ENCODE results near the gene GDPD3. TPM values are rescaled to one million over a fixed set of nuclear protein-coding genes. Genes with fewer than 3 reads are reported as not detected.

The GDPD3 gene
- polyA plus RNA-seq, 1 donor (not counting 4 experiments of a cell fraction or from before 2014, with no cell fraction given): 1.1 TPM

DNA sequence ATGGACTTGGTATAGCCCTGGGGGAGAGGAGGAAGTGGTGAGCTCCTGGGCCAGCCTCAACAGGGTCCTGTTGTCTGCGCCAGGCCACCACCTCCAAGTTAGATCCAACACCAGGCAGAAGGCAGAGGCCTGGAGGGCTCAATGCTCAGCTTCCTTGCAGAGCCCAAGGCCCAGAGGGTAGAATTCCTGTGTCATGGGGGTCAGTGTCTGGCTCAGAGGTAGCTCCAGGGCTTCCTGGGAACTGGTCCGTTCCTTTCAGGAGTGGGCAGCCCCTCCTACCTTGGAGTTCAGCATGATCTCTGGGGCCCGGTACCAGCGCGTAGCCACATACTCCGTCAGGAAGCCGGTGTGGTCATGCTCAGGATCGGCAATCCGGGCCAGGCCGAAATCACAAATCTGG is 4.4 kb upstream of the GDPD3 start:
- no peak overlapping the region for H2AFZ ChIP-seq (ENCODE audit: control insufficient read depth, low read length)
- H4K20me1 ChIP-seq (ENCODE audit: control insufficient read depth, extremely low read depth, insufficient read depth, low read length): no peaks in the 10 kb centered on the region
- dilution Hi-C loops (cut with MboI; ENCODE audit: extremely low pct_ligation_motif_present, low sequenced_read_pairs): no loop called here
- peaks cover 10% of the 10 kb centered on the region for H3K4me1 ChIP-seq (ENCODE audit: control insufficient read depth, extremely low read depth, insufficient read depth, low read length)
- H3K79me2 ChIP-seq (ENCODE audit: control insufficient read depth, insufficient read depth, low read length): no peaks in the 10 kb centered on the region
- no peaks in the 10 kb centered on the region for H3K9me3 ChIP-seq (ENCODE audit: control insufficient read depth, low read depth, low read length)
- peaks cover 0 to 4% of the 10 kb centered on the region in 2 experiments for H3K36me3 ChIP-seq (ENCODE audit: control insufficient read depth in 2 of 2, extremely low read depth in 1 of 2, insufficient read depth in 2 of 2, low read length in 2 of 2)
- no peak overlapping the region for H3K9ac ChIP-seq (ENCODE audit: control insufficient read depth, extremely low read depth, insufficient read depth, low read length)
- DNase-seq (ENCODE audit: low read depth, low spot score) (no peak), FAIRE-seq (no peak)
- no peaks in the 10 kb centered on the region for H3K27me3 ChIP-seq (ENCODE audit: control insufficient read depth, extremely low read depth, insufficient read depth, low read length)
- no peak overlapping the region for H3K4me2 ChIP-seq (ENCODE audit: control insufficient read depth, extremely low read depth, insufficient read depth, low read depth, low read length)
- H3K4me3 ChIP-seq (ENCODE audit: control insufficient read depth in 2 of 3, extremely low read depth in 1 of 3, insufficient read depth in 2 of 3, low read depth in 1 of 3, low read length in 3 of 3): no peak overlapping the region
- H3K9me1 ChIP-seq (ENCODE audit: control insufficient read depth, extremely low read depth, insufficient read depth, low read length): no peaks in the 10 kb centered on the region
- H3K27ac ChIP-seq (ENCODE audit: control insufficient read depth, insufficient read depth, low read length): no peak overlapping the region
- no peak for TF ChIP-seq EZH2 (IDR thresholded peaks at IDR 0.05; ENCODE audit: low read length)
- TF ChIP-seq, protein P1, sequence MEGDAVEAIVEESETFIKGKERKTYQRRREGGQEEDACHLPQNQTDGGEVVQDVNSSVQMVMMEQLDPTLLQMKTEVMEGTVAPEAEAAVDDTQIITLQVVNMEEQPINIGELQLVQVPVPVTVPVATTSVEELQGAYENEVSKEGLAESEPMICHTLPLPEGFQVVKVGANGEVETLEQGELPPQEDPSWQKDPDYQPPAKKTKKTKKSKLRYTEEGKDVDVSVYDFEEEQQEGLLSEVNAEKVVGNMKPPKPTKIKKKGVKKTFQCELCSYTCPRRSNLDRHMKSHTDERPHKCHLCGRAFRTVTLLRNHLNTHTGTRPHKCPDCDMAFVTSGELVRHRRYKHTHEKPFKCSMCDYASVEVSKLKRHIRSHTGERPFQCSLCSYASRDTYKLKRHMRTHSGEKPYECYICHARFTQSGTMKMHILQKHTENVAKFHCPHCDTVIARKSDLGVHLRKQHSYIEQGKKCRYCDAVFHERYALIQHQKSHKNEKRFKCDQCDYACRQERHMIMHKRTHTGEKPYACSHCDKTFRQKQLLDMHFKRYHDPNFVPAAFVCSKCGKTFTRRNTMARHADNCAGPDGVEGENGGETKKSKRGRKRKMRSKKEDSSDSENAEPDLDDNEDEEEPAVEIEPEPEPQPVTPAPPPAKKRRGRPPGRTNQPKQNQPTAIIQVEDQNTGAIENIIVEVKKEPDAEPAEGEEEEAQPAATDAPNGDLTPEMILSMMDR (optimal IDR thresholded peaks at IDR 0.05 in 1 of 3, IDR thresholded peaks at IDR 0.05 in 1 of 3, conservative IDR thresholded peaks at IDR 0.05 in 1 of 3; ENCODE audit: extremely low read depth in 1 of 3, insufficient read depth in 2 of 3, low read length in 3 of 3): no peak

DNA sequence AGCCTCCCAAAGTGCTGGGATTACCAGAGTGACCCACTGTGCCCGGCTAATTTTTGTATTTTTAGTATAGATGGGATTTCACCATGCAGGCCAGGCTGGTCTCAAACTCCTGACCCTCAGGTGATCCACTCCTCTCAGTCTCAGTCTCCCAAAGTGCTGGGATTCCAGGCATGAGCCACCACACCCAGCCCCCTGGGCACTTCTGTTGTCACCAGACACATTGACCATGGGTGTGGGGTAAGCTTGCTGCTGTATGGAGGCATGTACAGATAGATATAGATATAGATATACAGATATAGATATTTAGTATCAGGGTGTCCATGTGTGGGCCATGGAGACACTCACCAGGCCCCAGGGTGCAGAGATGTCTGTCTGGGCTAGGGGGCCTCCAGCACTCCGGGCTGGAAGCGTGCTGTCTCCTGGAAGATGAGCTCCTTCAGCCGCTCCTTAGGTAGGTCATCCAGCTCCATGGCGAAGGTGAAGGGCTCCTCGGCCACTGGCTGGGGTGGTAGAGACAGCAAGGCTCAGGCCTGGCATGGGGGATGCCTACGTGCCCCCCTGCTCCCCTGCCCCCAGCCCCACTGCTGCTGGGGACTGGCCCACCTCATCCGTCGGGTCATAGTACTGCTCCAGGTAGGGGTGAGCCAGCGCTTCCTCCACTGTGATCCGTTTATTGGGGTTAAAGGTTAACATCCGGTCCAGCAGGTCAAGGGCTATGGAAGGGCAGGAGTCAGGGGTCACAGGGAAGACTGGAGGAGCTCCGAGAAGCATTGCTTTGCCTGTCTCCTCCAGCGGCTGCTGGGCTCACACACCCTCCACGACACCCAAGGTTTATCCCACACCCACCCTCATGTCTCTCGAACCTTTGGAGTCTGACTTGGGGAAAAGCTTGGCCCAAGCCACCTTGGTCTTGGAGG is 3.2 kb upstream of the GDPD3 start:
- no peak overlapping the region for H3K9ac ChIP-seq (ENCODE audit: control insufficient read depth, extremely low read depth, insufficient read depth, low read length)
- H2AFZ ChIP-seq (ENCODE audit: control insufficient read depth, low read length): no peak overlapping the region
- no peaks in the 10 kb centered on the region for H3K9me3 ChIP-seq (ENCODE audit: control insufficient read depth, low read depth, low read length)
- H3K27ac ChIP-seq (ENCODE audit: control insufficient read depth, insufficient read depth, low read length): no peak overlapping the region
- no peaks in the 10 kb centered on the region for H4K20me1 ChIP-seq (ENCODE audit: control insufficient read depth, extremely low read depth, insufficient read depth, low read length)
- TF ChIP-seq, protein P1 (optimal IDR thresholded peaks at IDR 0.05 in 1 of 3, IDR thresholded peaks at IDR 0.05 in 1 of 3, conservative IDR thresholded peaks at IDR 0.05 in 1 of 3; ENCODE audit: extremely low read depth in 1 of 3, insufficient read depth in 2 of 3, low read length in 3 of 3): no peak
- H3K4me1 ChIP-seq (ENCODE audit: control insufficient read depth, extremely low read depth, insufficient read depth, low read length): peaks cover 10% of the 10 kb centered on the region
- DNase-seq (ENCODE audit: low read depth, low spot score) (no peak), FAIRE-seq (no peak)
- H3K9me1 ChIP-seq (ENCODE audit: control insufficient read depth, extremely low read depth, insufficient read depth, low read length): no peaks in the 10 kb centered on the region
- no peaks in the 10 kb centered on the region for H3K27me3 ChIP-seq (ENCODE audit: control insufficient read depth, extremely low read depth, insufficient read depth, low read length)
- H3K4me3 ChIP-seq (ENCODE audit: control insufficient read depth in 2 of 3, extremely low read depth in 1 of 3, insufficient read depth in 2 of 3, low read depth in 1 of 3, low read length in 3 of 3): no peak overlapping the region
- H3K79me2 ChIP-seq (ENCODE audit: control insufficient read depth, insufficient read depth, low read length): no peaks in the 10 kb centered on the region
- dilution Hi-C loops (cut with MboI; ENCODE audit: extremely low pct_ligation_motif_present, low sequenced_read_pairs): no loop called here
- H3K36me3 ChIP-seq (ENCODE audit: control insufficient read depth in 2 of 2, extremely low read depth in 1 of 2, insufficient read depth in 2 of 2, low read length in 2 of 2): peaks cover 0 to 7% of the 10 kb centered on the region in 2 experiments
- no peak overlapping the region for H3K4me2 ChIP-seq (ENCODE audit: control insufficient read depth, extremely low read depth, insufficient read depth, low read depth, low read length)

Measured in keratinocyte (primary cell).